ENCODE data around the gene ANKRD6.

DNA sequence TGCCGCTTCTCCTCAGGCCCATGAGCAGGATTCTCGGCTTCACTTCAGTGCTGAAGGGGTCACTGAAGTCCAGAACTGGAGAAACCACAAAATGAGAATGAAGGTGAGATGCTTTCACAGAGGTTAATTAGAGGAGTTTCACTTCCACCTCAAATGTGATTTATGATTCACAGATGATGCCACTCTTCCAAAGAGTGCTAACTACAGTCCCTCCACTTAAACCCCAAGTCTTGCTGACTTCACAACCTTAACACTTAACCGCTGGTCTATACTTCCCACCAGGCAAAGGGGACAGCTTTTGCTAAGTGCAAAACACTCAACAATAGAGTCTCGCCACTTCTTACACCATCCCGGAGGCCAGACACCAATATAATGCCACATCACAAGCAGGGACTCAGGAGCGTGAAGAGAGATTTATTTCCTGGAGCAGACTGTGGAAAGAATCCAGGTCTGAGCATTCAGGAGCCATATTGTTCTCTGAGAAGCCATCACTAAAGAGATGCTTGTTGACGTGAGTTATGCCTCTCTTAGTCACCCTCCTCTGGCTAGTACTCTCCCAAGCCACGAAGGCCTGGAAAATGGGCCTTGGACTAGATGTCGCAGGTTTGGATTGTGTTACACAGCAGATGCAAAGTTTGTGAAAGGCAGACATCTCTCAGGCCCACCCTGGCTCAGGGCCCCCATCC is 45.3 kb upstream of the ANKRD6 start:
- TF ChIP-seq, protein P1, sequence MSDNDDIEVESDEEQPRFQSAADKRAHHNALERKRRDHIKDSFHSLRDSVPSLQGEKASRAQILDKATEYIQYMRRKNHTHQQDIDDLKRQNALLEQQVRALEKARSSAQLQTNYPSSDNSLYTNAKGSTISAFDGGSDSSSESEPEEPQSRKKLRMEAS (IDR thresholded peaks at IDR 0.05; ENCODE audit: low read depth) = no peak
- TF ChIP-seq, protein P2, sequence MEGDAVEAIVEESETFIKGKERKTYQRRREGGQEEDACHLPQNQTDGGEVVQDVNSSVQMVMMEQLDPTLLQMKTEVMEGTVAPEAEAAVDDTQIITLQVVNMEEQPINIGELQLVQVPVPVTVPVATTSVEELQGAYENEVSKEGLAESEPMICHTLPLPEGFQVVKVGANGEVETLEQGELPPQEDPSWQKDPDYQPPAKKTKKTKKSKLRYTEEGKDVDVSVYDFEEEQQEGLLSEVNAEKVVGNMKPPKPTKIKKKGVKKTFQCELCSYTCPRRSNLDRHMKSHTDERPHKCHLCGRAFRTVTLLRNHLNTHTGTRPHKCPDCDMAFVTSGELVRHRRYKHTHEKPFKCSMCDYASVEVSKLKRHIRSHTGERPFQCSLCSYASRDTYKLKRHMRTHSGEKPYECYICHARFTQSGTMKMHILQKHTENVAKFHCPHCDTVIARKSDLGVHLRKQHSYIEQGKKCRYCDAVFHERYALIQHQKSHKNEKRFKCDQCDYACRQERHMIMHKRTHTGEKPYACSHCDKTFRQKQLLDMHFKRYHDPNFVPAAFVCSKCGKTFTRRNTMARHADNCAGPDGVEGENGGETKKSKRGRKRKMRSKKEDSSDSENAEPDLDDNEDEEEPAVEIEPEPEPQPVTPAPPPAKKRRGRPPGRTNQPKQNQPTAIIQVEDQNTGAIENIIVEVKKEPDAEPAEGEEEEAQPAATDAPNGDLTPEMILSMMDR (IDR thresholded peaks at IDR 0.05) = no peak
- no peak for TF ChIP-seq EZH2phosphoT487 (IDR thresholded peaks at IDR 0.05; ENCODE audit: borderline replicate concordance, low read depth)
- no peak for TF ChIP-seq YY1 (IDR thresholded peaks at IDR 0.05; ENCODE audit: low read depth)
- TF ChIP-seq TAF1 (IDR thresholded peaks at IDR 0.05; ENCODE audit: borderline replicate concordance, low read depth, low read length) = no peak
- no peak for TF ChIP-seq RCOR1 (IDR thresholded peaks at IDR 0.05; ENCODE audit: low read length)
- TF ChIP-seq, protein P3, sequence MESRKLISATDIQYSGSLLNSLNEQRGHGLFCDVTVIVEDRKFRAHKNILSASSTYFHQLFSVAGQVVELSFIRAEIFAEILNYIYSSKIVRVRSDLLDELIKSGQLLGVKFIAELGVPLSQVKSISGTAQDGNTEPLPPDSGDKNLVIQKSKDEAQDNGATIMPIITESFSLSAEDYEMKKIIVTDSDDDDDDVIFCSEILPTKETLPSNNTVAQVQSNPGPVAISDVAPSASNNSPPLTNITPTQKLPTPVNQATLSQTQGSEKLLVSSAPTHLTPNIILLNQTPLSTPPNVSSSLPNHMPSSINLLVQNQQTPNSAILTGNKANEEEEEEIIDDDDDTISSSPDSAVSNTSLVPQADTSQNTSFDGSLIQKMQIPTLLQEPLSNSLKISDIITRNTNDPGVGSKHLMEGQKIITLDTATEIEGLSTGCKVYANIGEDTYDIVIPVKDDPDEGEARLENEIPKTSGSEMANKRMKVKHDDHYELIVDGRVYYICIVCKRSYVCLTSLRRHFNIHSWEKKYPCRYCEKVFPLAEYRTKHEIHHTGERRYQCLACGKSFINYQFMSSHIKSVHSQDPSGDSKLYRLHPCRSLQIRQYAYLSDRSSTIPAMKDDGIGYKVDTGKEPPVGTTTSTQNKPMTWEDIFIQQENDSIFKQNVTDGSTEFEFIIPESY (IDR thresholded peaks at IDR 0.05; ENCODE audit: borderline replicate concordance, low read depth) = no peak
- no peak for TF ChIP-seq RXRA (IDR thresholded peaks at IDR 0.05; ENCODE audit: borderline replicate concordance, low read depth)
- TF ChIP-seq RFX5 (IDR thresholded peaks at IDR 0.05; ENCODE audit: low read length) = no peak
- TF ChIP-seq, protein P4, sequence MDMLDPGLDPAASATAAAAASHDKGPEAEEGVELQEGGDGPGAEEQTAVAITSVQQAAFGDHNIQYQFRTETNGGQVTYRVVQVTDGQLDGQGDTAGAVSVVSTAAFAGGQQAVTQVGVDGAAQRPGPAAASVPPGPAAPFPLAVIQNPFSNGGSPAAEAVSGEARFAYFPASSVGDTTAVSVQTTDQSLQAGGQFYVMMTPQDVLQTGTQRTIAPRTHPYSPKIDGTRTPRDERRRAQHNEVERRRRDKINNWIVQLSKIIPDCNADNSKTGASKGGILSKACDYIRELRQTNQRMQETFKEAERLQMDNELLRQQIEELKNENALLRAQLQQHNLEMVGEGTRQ (IDR thresholded peaks at IDR 0.05; ENCODE audit: borderline replicate concordance, low read depth, low read length) = no peak
- no peak for TF ChIP-seq CHD2 (IDR thresholded peaks at IDR 0.05; ENCODE audit: low read length, partially characterized antibody)
- TF ChIP-seq EP300 (IDR thresholded peaks at IDR 0.05; ENCODE audit: borderline replicate concordance in 1 of 2, low read depth in 1 of 2, low read length in 1 of 2) = no peak
